HG03097 (cell line): Measurements from ENCODE around the gene IQCE.

Source experiments
- ATAC-seq: cut with Tn5 transposase; IDR thresholded peaks from one replicate; pipeline ENCODE4 v1.9.1; 2021; ENCODE audit not compliant: unreplicated experiment, low FRiP score

Gene IQCE

DNA sequence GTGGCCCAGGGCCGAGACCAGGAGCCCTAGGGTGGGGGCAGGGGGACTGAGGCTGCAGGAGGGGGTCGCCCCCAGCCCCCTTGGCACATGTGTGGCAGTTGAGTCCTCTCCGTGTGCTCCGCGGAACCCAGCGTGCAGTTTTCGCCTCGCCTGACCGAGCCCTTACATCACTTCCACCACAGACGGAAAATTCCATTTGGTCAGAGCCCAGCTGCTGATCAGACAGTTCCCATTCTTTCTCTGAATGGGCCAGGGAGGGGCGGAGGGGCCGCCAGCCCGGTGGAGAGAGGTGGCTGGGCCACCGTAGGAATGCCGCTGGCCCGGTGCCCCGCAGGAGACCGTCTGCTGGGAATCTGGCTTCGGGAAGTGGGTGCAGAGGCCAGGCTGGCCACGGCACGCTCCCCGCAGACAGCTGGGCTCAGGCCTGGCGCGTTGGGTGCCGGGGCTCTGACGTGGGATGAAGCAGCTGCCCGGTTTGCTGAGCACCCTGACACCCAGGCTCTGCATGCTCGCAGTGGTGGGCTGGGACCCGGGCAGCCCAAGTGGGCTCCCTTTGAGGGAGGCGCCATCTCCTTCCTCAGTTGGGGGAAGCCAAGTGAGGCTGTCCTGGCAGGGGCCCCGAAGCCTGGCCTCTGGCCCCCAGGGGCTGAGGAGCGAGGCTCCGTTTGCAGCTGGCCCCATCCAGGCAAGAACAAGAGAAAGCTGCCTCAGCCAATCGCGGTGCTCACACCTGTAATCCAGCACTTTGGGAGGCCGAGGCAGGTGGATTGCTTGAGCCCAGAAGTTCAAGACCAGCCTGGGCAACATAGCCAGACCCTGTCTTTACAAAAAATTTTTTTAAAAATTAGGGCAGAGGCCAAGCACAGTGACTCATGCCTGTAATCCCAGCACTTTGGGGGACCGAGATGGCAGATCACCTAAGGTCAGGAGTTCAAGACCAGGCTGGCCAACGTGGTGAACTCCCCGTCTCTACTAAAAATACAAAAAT, 82.9 kb downstream of the IQCE start:
- ATAC-seq, result no peak

DNA sequence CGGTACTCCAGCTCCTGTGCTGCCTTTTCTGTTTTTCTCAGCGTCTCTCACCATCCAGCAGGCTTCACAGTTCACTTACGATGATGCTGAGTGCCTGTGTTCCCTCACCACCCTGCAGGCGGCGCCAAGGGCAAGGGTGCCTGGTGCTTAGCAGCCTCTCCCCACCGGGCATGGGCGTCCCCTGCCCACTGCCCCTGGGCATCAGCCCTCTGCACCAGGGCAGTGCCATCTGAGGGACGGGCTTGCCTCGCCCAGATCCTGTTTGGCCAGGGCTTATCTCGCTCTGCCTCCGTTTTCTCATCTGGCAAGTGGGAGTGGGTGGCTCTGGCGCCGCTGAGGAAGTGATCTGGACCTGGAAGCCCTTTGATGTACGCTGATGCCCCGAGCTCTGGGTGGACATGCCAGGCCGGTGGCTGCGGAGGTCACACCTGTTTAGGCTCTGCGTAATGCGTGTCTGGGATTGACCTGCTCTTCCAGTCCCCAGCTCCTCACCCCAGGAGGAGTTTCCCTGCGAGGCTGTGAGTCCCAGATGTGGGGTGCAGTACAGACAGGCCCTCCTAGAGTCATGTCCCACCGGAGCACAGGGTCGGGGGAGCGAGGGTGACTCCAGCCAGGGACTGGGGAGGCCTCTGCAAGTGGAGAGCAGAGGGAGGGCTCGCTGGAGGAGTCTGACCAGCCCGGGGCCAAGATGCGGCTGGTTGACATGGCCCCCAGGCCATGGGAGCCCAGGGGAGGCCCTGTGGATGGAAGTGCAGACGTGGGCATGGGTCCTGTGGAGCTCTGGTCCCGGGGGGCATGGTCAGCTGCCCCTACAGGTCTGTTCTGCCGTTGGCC, 84.8 kb downstream of the IQCE start:
- ATAC-seq, result no peak

DNA sequence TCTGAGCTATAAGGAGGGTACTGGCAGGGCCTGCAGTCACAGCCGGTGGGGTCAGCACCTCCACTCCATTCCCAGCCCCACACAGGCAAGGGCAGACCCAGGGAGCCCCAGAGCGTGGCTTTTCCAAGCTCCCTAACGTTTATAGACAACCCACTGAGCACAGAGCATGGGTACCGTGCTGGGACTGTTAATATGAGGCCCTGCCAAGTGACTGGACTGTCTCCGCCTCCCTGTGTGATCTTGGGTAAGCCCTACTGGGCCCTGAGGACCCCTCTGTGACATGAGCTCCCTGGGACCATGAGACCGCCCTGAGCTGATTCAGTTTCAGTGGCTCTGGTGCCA, 85.4 kb downstream of the IQCE start:
- ATAC-seq, result no peak

DNA sequence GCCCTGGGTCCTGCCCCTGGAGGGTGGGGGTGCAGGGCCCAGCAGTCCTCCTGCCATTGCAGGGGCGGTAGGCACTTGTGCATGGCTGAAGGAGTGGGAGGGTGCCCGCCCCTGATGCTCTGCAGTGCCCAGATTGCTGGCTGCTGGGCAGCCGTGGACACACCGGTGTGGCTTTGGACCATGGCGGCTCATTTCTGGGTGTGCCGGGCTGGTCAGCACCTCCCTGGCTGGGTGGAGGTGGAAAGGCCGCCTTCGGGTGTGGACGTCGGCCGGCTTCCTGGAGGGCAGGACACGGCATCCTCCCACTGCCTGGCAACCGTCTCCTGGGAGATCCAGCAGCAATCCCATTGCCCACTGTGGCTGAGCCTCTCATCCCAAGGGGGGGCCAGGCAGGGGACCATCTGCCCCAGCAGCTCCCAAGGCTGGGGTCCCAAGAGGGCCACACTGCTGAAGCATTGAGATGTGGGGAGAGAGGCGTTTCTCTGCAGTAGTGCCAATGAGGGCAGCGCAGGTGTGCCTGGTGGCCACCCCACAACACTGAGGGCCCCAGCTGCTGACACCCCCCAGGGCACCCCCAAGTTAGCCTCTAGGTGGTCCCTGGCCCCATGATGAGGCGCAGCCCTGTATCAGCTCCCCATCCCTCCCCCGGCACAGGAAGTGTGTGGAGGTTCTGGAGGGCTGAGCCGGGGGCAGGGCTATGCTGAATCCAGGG, 85.9 kb downstream of the IQCE start:
- peak; percentile 27 for ATAC-seq

DNA sequence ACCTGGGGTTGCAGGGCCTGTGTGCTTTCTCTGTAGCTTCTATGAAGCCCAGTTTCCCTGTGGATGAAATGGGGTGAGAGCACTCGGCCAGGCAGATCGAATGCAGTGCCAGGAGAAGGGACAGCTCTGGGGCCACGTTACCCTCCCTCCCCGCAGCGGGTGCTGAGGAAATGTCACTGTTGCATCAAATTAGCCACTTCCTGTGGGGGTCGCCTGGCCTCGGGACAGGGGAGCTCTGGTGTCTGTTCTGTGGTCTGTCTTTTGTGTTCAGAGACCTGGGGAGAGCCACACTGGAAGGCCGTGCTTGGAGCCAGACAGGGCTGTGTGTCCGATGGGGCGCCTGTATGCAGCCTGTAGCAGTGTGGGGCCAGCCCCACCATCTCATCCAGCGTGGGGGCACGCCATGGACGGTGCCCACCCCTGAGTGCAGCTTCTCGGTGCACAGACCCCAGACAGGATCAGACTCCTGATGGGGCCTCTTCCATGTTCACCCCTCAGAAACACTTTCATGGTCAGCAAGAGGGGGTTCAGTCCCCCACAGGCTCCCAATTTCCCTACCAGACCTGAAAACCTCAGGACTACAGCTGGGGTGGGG, 86.6 kb downstream of the IQCE start:
- ATAC-seq, result peak; percentile 53

DNA sequence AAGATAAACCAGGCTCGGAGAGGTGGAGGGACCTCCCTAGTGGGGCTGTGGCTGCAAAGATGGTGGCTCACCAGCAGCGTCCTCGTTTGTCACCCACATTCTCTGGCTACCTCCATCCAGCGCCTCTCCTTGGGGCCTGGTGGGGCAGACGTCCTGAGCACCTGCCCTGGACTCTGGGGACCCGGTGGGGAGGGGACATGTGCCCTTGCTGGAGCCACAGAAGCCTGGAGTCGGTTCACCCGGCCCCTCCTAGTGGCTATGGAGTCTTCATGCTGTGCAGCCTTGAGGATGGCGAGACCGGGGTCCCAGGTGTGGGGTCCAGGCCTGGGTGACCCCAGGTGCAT, 87.5 kb downstream of the IQCE start:
- no peak for ATAC-seq

DNA sequence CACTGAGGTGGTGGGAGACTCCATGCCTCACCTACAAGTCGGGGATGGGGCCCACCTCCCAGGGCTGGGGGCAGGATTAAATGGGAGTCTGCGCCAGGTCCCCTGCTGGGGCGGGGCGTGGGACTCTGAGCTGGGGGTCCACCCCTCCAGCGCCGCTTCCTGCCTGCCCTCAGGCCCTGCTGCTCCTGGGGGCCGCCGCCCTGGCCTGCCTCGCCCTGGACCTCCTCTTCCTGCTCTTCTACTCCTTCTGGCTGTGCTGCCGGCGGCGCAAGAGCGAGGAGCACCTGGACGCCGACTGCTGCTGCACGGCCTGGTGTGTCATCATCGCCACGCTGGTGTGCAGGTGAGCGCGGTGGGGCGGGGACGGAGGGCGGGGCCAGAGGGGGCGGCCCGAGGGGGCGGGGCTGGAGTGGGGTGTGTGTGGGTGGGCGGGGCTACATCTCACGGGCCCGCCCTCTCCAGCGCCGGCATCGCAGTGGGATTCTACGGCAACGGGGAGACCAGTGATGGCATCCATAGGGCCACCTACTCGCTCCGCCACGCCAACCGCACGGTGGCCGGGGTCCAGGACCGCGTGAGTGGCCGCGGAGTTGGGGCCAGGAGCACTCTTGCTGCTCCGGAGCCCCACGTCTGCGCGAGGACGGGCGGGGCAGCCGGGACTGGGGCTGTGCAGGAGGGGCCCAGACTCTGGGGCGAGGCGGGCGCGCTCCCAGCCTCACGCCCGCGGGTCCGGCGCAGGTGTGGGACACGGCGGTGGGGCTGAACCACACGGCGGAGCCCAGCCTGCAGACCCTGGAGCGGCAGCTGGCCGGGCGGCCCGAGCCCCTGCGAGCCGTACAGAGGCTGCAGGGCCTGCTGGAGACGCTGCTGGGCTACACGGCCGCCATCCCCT, 88.1 kb downstream of the IQCE start:
- ATAC-seq, result no peak

DNA sequence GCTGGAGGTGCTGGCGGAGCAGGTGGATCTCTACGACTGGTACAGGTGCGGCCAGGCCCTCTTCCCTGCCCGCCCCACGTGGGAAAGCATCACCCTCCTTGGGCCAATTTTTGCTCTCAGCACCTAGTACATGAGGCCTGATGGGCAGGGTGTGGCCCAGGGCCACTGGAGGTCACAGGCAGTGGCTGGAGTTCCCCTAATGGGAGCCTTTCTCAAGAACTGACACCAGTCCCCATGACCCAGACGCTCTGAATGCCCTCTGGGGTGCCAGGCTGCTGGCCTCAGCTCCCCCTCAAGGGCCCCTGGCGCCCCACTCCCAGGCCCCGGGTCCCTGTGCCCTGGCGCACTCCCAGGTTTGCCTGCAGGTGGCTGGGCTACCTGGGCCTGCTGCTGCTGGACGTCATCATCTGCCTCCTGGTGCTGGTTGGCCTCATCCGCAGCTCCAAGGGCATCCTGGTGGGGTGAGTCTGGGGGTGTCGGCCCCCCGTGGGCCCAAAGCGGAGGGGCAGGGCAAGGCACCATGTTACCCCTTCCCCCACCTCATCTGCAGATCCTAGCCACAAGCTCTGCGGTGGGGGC, 88.9 kb downstream of the IQCE start:
- ATAC-seq, result no peak

DNA sequence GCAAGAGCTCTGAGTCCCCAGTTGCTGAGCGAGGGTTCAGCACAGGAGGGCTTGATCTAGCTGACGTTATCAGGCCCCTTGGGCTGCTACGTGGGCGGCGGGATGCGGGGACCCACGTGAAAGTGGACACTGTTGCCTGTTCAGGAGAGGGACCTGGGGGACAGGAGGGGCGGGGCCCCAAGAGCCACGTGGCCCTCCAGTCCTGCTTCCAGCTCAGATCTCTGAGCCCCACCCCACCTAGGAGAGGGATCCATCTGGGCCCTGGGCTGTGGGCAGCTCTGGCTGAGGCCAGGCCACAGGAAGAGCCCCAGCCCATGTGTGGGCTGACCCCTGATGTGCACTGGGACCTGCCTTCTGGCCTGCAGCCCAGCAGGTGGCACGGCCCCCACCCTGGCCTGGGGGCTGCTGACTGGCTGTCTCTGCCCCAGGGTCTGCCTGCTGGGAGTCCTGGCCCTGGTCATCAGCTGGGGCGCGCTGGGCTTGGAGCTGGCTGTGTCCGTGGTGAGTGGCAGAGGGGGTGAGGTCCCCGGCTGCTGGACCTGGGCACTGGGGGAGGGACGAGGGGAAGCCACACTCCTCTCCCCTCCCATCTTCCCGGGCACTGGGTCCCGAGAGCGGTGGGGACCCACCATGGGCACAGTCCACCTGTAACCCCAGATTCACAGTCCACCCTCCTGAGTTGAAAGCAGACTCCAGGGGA, 90.5 kb downstream of the IQCE start:
- no peak for ATAC-seq

DNA sequence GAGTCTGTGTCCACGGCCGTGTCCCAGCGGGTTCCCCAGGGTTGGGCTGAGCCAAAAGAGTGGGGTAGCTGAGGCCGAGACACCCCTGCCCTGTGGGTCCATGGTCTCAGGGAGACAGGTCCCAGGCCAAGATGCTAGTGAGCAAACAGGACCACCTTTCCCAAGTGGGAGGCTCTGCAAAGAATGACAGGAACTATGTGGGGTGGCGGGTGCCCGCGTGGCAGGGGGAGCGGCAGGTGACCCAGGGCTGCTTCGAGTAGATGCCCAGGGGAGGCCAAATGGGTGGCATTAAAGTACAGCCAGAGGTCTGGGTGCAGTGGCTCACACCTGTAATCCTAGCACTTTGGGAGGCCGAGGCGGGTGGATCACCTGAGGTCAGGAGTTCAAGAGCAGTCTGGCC, 91.2 kb downstream of the IQCE start:
- no peak for ATAC-seq

DNA sequence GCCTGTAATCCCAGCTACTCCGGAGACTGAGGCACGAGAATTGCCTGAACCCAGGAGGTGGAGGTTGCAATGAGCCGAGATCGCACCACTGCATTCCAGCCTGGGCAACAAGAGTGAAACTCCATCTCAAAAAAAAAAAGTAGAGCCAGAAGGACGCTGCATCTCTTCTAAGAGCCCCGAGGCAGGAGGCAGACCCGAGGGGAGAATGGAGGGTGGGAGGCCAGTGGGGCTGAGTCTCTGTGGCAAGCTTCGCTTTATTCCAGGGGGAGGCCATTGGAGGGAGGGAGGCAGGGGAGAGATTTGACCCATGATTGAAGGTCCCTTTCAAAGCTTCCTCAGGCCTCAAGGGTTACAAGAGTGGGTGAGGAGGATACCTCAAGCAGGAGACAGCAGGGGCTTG, 91.7 kb downstream of the IQCE start:
- no peak for ATAC-seq

DNA sequence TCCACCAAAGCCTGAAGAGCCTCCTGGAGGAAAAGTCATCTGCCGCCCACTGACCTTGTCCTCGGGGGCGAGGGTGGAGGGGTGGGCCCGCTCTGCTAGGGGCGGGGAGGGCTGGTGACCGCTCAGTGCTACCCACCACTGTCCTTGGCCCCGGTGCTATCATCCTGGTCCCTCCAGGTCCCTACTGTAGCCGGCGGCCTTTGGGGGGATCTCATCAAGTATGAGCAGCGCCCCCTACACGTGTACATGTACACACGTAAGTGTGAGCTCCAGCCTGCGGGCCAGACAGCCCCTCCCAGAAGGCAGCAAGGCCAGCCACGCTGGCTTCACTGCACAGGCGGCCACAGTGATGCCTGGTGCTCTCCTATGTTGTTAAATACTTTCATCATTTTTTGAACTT, 92.6 kb downstream of the IQCE start:
- no peak for ATAC-seq

DNA sequence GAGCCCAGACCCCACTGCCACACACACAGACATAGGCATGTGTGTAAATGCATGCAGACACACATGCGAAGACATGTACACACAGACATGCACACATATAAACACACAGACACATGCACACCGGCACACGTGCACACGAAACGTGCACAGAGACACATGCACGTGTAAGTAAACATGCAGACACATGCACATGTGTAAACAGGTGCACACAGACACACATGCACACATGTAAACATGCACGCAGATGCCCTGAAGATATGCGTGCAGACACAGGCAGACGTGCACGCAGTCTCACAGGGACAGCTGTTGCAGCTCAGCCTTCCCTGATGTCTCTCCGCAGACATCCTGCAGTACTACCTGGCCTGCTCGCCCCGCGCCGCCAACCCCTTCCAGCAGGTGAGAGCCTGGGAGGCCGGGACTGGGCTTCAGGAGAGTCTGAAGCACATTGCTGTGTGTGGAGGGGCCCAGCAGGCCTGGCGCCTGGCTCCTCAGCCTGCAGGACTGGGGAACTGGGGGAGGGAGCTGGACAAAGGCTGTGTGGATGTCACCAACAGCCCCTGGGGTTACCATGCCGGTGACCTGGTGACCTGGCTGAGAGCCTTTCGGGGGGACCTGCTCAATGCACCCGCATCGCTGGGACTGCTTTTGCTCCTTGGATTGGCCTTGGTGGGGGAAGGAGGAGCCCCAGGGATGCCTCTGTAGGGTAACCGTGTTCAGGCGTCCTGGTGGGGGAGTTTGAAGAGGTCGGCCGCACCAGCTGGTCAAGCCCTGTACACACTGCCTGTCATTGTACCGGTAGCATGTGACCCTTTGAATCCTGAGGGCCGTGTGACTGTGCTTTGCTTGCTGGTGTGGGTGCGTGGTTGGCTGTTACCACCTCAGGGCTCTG, 93.3 kb downstream of the IQCE start:
- ATAC-seq, result no peak

DNA sequence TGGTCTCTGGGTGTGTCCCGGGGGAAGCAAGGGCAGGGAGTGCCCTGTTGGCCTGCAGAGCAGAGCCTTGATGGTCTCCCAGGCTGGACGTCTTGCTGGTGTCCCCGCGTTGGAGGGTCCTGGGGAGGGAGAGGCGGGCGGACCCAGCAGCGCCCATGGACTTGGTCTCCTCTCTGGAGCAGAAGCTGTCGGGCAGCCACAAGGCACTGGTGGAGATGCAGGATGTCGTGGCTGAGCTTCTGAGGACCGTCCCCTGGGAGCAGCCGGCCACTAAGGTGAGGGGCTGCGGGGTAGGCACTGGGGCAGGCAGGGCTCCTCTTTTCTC, 93.9 kb downstream of the IQCE start:
- ATAC-seq, result no peak

DNA sequence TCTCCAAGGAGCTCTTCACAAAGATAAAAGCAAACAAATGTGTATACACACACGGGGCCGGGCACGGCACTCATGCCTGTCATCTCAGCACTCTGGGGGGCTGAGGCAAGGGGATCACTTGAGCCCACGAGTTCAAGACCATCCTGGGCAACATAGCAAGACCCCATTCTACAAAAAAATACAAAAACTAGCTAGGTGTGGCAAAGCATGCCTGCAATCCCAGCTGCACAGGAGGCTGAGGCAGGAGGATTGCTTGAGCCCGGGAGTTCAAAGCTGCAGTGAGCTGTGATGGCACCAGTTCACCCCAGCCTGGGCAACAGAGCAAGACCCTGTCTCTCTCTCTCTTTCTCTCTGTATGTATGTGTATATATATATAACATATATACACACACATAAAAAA, 95.3 kb downstream of the IQCE start:
- no peak for ATAC-seq

DNA sequence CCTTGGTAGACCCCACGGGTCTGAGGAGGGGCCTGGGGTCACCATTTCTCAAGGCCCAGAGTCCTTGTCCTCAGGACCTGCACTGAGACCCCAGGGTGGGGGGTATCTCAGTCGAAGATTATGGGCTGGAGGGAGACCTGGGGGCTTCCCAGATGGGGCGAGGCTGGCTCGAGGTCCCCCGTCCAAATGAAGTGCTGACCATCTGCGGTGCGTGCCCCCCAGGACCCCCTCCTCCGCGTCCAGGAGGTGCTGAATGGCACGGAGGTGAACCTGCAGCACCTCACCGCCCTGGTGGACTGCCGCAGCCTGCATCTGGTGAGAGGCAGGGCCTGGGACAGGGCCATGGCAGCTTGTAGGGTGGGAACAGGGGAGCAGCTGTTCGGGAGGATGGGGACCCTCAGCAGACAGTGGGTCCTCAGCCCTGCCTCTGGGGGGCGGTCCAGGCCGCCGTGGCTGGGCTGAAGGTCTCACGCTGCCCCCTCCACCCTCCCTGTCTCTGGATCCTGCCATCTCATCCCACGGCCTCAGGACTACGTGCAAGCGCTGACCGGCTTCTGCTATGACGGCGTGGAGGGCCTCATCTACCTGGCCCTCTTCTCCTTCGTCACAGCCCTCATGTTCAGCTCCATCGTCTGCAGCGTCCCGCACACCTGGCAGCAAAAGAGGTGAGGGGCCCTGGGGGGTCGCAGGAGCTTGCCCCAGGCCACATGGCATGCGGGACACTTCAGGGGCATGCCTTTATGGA, 97.3 kb downstream of the IQCE start:
- ATAC-seq, result no peak

DNA sequence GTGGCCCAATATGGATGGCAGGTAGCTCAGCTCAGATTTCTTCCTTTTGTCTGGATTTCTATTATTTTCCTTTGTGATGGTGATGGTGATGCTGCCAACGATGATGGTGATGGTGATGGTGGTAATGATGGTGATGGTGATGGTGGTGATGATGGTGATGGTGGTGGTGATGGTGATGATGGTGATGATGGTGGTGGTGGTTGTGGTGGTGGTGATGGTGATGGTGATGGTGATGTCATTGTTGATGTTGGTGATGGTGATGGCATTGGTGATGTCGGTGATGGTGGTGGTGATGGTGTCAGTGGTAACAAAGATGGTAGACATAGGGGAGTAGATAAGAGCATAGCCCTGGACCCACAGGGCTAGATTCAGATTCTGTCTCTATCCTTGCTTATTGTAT, 98.4 kb downstream of the IQCE start:
- no peak for ATAC-seq
